Dermis microvascular lymphatic vessel endothelial cell (primary cell): ENCODE data around the gene SLC35E2B. TPM values are rescaled to one million over a fixed set of nuclear protein-coding genes. Genes with fewer than 3 reads are reported as not detected.

ENCODE experiments used
- DNase-seq, 2 donors: peaks; one replicate each; pipeline versions ENCODE4 v3.0.0 to v3.0.0-alpha.2; 2010; ENCODE audit warnings: low read depth in 2 of 2
- total RNA-seq: library from RNA; depleted of rRNA; stranded (reverse); fragments of >200 nt; gene quantifications from 2 replicates; pipeline ENCODE4 v1.2.1, GENCODE V29; 2014

SLC35E2B gene
- total RNA-seq, 1 donor from 2014 or later, result 15.7 TPM

DNA sequence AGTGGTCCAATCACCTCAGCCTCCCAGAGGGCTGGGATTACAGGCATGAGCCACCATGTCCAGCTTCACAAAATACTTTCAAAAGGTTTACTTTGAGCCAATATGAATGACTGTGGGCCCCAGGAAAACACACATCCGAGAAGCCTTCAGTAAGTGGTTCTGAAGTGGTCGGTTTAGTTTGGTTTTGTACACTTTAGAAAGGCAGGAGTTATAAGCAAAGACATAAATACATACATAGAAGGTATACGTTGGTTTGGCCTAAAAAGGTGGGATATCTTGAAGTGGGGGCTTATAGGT, 80.5 kb downstream of the SLC35E2B start:
- no peak for DNase-seq

GRCh38 chr1:1610796-1611195, 81.8 kb downstream of the SLC35E2B start:
- no peak for DNase-seq

DNA sequence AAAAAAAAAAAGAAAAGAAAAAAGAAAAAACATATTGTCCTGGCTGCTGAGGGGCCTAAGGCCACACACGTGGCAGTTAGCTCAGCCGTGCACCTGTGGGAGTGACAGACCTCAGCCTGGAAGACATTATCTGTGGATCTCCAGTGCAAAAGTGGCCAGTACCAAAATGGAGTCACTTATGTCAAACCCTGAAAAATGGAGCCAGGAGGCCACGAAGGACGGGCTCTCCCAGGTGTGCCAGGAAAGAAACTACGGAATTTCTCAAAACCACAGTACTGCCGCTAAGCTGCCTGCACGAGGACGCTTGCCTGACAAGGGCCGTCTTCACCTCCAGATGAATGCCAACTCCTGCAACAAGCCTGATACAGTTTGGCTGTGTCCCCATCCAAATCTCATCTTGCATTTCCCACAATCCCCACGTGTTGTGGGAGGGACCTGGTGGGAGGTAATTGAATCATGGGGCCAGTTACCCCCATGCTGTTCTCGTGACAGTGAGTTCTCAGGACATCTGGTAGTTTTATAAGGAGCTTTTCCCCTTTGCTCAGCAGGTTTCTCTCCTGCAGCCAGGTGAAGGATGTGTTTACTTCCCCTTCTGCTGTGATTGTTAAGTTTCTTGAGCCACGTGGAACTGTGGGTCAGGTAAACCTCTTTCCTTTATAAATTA, 82.6 kb downstream of the SLC35E2B start:
- no peak for DNase-seq

Other genes with a start within 250 kb of the SLC35E2B start
- 0.39 and 0.89 TPM in 2 replicates for gene ATAD3C, start 243.1 kb downstream of the SLC35E2B start, total RNA-seq
- gene ATAD3B, start 221.0 kb downstream of the SLC35E2B start, total RNA-seq, result 13.3 and 16.6 TPM in 2 replicates
- 25.0 and 27.4 TPM in 2 replicates for gene ATAD3A, start 180.6 kb downstream of the SLC35E2B start, total RNA-seq
- gene TMEM240, start 152.2 kb downstream of the SLC35E2B start, total RNA-seq, result 1.0 and 1.4 TPM in 2 replicates
- 48.9 and 65.9 TPM in 2 replicates for gene SSU72, start 117.9 kb downstream of the SLC35E2B start, total RNA-seq
- gene FNDC10, start 92.7 kb downstream of the SLC35E2B start, total RNA-seq, result 0.39 and 1.3 TPM in 2 replicates
- 21.4 and 40.1 TPM in 2 replicates for gene MIB2, start 77.3 kb downstream of the SLC35E2B start, total RNA-seq
- gene MMP23B, start 60.6 kb downstream of the SLC35E2B start, total RNA-seq, result 0.25 TPM in 1 of 2 replicates, not detected in the other
- 5.6 and 7.5 TPM in 2 replicates for gene CDK11B, start 33.8 kb downstream of the SLC35E2B start, total RNA-seq
- gene CDK11A, start 31.6 kb upstream of the SLC35E2B start, total RNA-seq, result 2.8 and 11.4 TPM in 2 replicates
- 33.1 and 37.8 TPM in 2 replicates for gene NADK, start 85.7 kb upstream of the SLC35E2B start, total RNA-seq
- 72.4 and 119 TPM in 2 replicates for gene GNB1, start 198.3 kb upstream of the SLC35E2B start, total RNA-seq
- gene CALML6, start 222.5 kb upstream of the SLC35E2B start, total RNA-seq, result under 0.01 and 0.13 TPM in 2 replicates
- 0.13 TPM in 2 replicates for gene TMEM52, start 226.5 kb upstream of the SLC35E2B start, total RNA-seq